ENCODE data around the gene PCDH19. TPM values are rescaled to one million over a fixed set of nuclear protein-coding genes. Genes with fewer than 3 reads are reported as not detected.
A peak's percentile ranks its signal among the peaks of the same experiment; 100 is the strongest.

PCDH19 gene
- total and polyA plus RNA-seq, 12 donors, result 0.15 to 1.8 (median 0.63) TPM

DNA sequence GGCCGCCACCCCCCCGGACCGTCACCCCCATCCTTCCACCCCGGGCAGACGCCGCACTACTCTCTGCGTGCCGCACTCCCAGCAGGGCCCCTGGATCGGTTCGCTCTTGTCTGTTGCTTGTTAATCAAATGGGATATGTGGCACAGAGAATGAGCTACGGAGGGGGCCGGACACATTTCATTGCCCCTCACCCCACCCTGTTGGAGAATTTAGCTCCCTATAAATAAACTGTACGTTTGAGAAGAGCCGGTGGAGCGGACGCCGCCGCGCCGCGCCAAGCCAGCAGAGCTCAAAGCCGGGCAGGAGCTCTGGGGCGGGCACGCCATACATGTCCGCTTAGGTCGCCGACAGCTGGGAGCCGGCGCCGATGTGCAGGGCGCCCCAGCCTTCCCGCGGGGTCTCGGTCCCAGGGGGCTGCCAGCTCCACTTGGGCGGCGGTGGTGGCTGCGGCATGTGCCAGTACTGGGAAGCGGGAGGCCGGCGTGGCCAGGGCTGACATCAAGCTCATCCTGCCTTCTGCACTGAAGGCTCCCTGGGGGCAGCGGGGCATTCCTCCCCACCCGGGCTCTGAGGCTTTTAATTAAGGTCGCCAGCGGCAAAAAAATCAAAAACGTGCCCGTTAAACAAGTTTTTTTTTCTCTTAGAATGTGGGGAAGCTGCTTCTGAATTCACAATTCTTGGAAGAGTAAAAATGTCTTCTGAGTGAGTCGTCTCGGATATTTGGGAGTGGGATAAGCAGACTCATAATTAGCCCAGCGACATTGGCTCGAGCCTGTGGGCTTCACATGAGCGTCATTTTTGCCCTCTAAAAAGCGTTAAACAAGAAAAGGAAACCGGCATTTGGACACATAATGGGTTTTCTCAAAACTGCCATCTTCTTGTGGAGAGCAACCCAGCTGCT, 1.1 kb upstream of the PCDH19 start:
- H3K4me3 ChIP-seq, result peak overlapping the region in 8 of 10 donors; percentile 35 to 62 (median 52)
- peak in 1 of 8 donors; percentile 16 for ATAC-seq
- WGBS, 2 donors, result 3 to 5% methylated on average over 39 to 53 of the region's 53 CpGs
- peaks cover 0 to 14% (median 1%) of the 10 kb centered on the region in 9 donors for H3K4me1 ChIP-seq
- intact Hi-C loops (cut with DNase I), result loop anchor here in 1 of 10 donors (10.0 kb wide), 1 partner anchor 64 kb away; no protein-coding TSS in a partner anchor
- TF ChIP-seq, protein P1, sequence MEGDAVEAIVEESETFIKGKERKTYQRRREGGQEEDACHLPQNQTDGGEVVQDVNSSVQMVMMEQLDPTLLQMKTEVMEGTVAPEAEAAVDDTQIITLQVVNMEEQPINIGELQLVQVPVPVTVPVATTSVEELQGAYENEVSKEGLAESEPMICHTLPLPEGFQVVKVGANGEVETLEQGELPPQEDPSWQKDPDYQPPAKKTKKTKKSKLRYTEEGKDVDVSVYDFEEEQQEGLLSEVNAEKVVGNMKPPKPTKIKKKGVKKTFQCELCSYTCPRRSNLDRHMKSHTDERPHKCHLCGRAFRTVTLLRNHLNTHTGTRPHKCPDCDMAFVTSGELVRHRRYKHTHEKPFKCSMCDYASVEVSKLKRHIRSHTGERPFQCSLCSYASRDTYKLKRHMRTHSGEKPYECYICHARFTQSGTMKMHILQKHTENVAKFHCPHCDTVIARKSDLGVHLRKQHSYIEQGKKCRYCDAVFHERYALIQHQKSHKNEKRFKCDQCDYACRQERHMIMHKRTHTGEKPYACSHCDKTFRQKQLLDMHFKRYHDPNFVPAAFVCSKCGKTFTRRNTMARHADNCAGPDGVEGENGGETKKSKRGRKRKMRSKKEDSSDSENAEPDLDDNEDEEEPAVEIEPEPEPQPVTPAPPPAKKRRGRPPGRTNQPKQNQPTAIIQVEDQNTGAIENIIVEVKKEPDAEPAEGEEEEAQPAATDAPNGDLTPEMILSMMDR (IDR thresholded peaks at IDR 0.05), result no peak
- H3K9me3 ChIP-seq, result peaks cover 0 to 19% (median 0%) of the 10 kb centered on the region in 11 donors
- DNase-seq, result no peak
- no peaks in the 10 kb centered on the region for H3K36me3 ChIP-seq
- H3K27ac ChIP-seq, result no peak overlapping the region
- peaks cover 0 to 81% (median 30%) of the 10 kb centered on the region in 7 donors for H3K27me3 ChIP-seq

DNA sequence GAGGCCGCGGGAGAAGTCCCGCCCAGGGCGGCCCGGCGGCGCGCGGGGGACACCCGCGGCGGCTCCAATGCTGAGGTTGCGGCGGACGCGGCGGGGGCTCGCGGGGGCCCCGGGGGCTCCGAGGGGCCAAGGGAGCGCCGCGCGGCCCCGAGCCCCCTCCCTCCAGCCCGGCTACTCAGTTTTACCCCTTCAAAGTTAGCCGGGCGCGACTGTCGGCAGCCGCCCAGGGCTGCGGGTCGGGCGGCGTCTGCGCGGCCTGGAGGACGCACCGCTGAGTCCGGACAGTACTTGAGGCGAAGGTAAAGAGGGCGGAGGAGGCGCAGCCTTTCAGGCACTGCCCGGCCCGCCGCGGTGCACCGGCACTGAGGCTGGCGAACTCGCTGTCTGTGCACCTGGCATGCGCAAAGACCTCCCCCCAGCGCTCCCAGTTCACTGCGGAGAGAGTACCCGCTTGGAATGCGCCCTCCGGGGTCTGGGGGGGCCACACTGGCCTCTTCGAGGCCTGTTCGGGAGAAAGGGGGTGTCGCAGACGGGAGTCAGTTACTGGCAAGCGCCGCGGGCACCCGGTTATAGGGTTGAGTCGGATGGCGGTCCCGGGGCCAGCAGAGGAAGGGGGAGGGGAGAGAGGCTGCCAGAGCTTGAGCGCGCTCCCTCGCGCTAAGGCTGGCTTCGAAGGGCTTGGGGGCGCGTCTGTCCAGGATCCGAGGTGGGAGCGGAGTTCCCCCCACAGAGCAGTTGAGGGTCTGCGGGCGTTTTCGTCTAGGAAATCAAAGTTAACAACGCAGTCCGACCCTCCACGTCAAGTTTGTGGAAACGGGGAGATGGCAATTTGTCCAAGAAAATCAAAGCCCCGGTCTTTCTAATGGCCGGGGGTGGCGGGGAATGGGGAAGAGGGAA, 1.1 kb downstream of the PCDH19 start:
- Histone ChIP-seq H3K9me3 (peaks cover 0 to 19% (median 0%) of the 10 kb centered on the region in 11 donors), H3K4me3 (peak overlapping the region in 9 of 10 donors; percentile 35 to 62 (median 50)), H3K36me3 (no peaks in the 10 kb centered on the region), H3K27me3 (peaks cover 0 to 94% (median 30%) of the 10 kb centered on the region in 7 donors), H3K27ac (no peak overlapping the region), H3K4me1 (peaks cover 0 to 6% (median 0%) of the 10 kb centered on the region in 9 donors)
- TF ChIP-seq, protein P1 (IDR thresholded peaks at IDR 0.05), result no peak
- DNase-seq, result no peak
- no peak for ATAC-seq
- WGBS, 2 donors, result 1% methylated on average over 40 to 85 of the region's 87 CpGs
- intact Hi-C loops (cut with DNase I), result no loop called here

DNA sequence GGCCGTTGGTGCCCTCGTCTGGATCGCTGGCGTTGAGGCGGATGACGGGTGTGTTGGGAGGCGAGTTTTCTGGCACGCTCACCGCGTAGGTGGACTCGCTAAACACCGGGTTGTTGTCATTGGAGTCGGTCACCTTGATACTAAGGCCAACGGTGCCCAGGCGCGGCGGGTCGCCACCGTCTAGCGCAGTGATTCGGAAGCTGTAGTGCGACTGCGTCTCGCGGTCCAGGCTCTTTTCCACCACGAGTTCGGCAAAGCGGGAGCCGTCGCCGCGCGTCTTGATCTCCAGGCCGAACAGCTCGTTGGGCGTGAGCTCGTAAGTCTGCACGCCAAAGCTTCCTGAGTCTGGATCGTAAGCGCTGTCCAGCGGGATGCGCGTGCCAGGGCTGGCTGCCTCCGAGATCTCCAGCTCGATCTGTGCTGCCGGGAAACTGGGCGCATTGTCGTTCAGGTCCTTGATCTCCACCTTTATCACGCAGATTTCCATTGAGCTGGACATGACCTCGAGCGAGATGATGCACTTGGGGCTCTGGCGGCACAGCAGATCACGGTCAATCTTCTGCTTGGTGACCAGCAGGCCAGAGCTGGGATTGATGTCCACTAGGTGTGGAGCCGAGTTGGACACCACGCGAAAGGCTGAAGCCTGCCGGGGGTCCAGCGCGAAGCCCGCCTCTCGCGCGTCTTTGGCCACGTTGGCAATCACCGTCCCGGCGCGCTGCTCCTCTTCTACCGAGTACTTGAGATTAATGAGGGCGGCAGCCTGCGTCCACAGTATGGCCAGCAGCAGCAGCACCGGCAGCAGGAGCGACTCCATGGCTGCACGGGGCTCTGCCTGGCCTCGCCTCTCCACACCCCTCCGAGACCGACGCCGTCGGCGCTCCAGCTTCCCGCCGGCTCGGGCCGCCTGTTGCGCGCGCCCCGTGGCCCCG, 2.0 kb downstream of the PCDH19 start:
- Histone ChIP-seq H3K27me3 (peaks cover 0 to 97% (median 30%) of the 10 kb centered on the region in 7 donors), H3K4me3 (peak overlapping the region in 8 of 10 donors; percentile 2 to 62 (median 38)), H3K36me3 (no peaks in the 10 kb centered on the region), H3K27ac (no peak overlapping the region), H3K9me3 (peaks cover 0 to 19% (median 0%) of the 10 kb centered on the region in 11 donors), H3K4me1 (peaks cover 0 to 6% (median 0%) of the 10 kb centered on the region in 9 donors)
- intact Hi-C loops (cut with DNase I), result no loop called here
- TF ChIP-seq, protein P1 (IDR thresholded peaks at IDR 0.05), result no peak
- no peak for DNase-seq
- WGBS, 2 donors, result 2 to 8% methylated on average over 79 to 90 of the region's 90 CpGs
- ATAC-seq, result no peak
